ENCODE results near the gene MAPT. TPM values are rescaled to one million over a fixed set of nuclear protein-coding genes. Genes with fewer than 3 reads are reported as not detected.

The MAPT gene
- total RNA-seq, 1 donor from 2014 or later, result 3.5 TPM

GRCh38 chr17:46027048-46027975 lies 133.0 kb downstream of the MAPT start:
- peaks cover 37% of the 10 kb centered on the region for H3K36me3 Mint-ChIP-seq
- H3K9me3 Mint-ChIP-seq, result no peaks in the 10 kb centered on the region
- no peak for DNase-seq (ENCODE audit: extremely low spot score, unreplicated experiment)
- no peaks in the 10 kb centered on the region for H3K27me3 Mint-ChIP-seq
- H3K27ac Mint-ChIP-seq, result no peak overlapping the region
- no peak for TF ChIP-seq CTCF (conservative IDR thresholded peaks at IDR 0.05)
- H3K4me3 Mint-ChIP-seq, result no peak overlapping the region
- H3K4me1 Mint-ChIP-seq (ENCODE audit: unreplicated experiment), result peaks cover 15% of the 10 kb centered on the region

- Mint-ChIP-seq H3K27me3 (no peaks in the 10 kb centered on the region), H3K27ac (no peak overlapping the region), H3K4me3 (no peak overlapping the region), H3K9me3 (no peaks in the 10 kb centered on the region), H3K4me1 (ENCODE audit: unreplicated experiment) (peaks cover 15% of the 10 kb centered on the region), H3K36me3 (peaks cover 36% of the 10 kb centered on the region)
- DNase-seq (ENCODE audit: extremely low spot score, unreplicated experiment), result no peak
- TF ChIP-seq CTCF (conservative IDR thresholded peaks at IDR 0.05), result no peak
Observed at GRCh38 chr17:46027976-46028325, 133.6 kb downstream of the MAPT start.

- peaks cover 15% of the 10 kb centered on the region for H3K4me1 Mint-ChIP-seq (ENCODE audit: unreplicated experiment)
- peaks cover 32% of the 10 kb centered on the region for H3K36me3 Mint-ChIP-seq
- no peaks in the 10 kb centered on the region for H3K9me3 Mint-ChIP-seq
- DNase-seq (ENCODE audit: extremely low spot score, unreplicated experiment), result no peak
- no peak overlapping the region for H3K27ac Mint-ChIP-seq
- H3K27me3 Mint-ChIP-seq, result no peaks in the 10 kb centered on the region
- TF ChIP-seq CTCF (conservative IDR thresholded peaks at IDR 0.05), result no peak
- H3K4me3 Mint-ChIP-seq, result no peak overlapping the region
Observed at GRCh38 chr17:46028374-46028773, 134.0 kb downstream of the MAPT start.

DNA sequence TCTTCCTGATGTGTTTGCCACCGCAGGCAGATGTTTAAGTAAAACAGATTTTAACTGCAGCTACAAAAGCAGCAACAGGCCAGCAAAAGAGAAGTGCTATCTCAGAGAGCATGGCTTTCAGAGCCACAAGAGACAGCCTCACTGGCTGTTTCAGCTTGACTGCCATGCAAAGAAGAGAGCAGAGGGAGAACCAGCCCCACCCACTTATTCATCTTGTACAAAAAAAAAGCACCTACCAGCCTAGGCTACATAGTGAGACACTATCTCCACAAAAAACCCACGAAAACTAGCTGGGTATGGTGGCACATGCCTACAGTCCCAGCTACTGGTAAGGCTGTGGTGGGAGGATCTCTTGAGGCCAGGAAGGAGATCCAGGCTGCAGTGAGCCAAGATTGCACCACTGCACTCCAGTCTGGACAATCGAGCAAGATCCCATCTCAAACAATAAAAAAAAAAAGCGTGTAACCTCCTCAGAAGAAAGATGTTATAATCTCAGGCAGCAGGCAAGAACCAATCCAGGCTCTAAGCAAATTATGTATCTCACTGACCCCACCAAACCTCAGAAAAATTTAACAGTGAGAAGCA lies 134.7 kb downstream of the MAPT start:
- no peak for TF ChIP-seq CTCF (conservative IDR thresholded peaks at IDR 0.05)
- Mint-ChIP-seq H3K27ac (peak overlapping the region; percentile 53), H3K27me3 (no peaks in the 10 kb centered on the region), H3K4me1 (ENCODE audit: unreplicated experiment) (peaks cover 15% of the 10 kb centered on the region), H3K36me3 (peaks cover 28% of the 10 kb centered on the region), H3K9me3 (no peaks in the 10 kb centered on the region), H3K4me3 (no peak overlapping the region)
- DNase-seq (ENCODE audit: extremely low spot score, unreplicated experiment), result no peak

DNA sequence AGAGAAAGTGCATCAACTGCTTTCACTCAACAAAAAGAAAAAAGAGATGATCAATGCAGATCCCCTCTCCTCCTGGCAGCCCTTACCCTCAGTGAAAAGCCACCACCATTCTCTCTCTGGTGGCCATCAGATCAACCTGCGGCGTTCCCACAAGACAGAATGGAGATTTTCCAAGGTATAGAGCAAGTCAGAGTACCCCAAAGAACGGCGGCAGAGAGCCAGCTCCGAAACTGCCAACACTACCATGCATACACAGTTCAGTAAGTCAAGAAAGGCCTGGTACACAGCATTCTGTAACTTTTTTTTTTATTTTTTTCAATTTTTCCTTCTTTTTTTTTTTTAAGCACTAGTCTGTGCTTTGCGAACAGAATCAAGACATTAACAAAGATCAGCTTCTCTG lies 135.3 kb downstream of the MAPT start:
- peak overlapping the region; percentile 53 for H3K27ac Mint-ChIP-seq
- H3K9me3 Mint-ChIP-seq, result no peaks in the 10 kb centered on the region
- no peak for DNase-seq (ENCODE audit: extremely low spot score, unreplicated experiment)
- TF ChIP-seq CTCF (conservative IDR thresholded peaks at IDR 0.05), result no peak
- H3K27me3 Mint-ChIP-seq, result no peaks in the 10 kb centered on the region
- peaks cover 15% of the 10 kb centered on the region for H3K4me1 Mint-ChIP-seq (ENCODE audit: unreplicated experiment)
- peaks cover 30% of the 10 kb centered on the region for H3K36me3 Mint-ChIP-seq
- no peak overlapping the region for H3K4me3 Mint-ChIP-seq
